Stimulated activated CD4-positive, alpha-beta T cell treated with anti-CD3 and anti-CD28 coated beads, Interleukin-4, amount 100 ng/mL, for 1 hour (primary cell): ENCODE measurements around the gene GABARAPL2.
"Not testable (repeated sequence)": the region's sequence is repeated elsewhere in the genome, so short reads cannot be mapped to it uniquely, and the experiment has no call there.

Experiments used
- DNase-seq: peaks from one replicate; pipeline ENCODE4 v3.0.0-alpha.2; 2020

The GABARAPL2 gene

DNA sequence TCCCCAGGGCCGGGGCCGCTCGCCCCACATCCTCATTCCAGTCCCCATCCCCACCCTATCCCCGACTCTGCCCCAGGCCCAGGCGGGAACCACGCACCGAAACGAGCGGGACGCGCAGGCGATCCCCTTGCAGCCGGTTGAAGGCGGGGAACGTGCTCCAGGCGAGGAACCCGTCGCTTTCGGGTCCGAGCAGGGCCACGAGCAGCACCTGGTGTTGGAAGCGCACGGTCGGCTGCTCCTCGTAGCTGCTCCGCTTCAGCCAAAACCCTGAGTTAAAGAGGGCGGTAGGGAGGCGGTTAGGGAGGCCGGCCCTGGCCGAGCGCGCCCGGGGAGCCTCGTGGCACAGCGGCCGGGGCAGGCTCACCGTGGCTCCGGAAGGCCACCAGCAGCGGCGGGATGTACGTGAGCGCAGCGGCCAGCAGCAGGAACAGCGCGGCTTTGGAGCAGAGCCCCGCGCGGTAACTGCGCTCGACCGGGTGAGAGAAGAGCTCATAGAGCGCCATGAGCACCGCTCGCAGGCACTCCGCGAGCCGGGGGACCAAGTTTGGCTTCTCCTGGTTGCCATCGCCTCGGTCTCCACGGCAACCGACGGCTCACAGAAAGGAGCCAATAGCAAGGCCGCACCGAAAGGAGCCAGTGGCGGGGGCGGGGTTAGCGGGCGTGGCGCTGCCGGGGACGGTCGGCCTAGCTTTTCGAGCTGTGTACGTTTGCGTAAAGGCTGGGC is 10.3 kb upstream of the GABARAPL2 start, which contains the start of gene TMEM231:
Gene TMEM231 (minus strand): TSS at position 546 of the 724 bp plus-strand sequence. CDS start 43 bp downstream, at position 503.
- DNase-seq, result peak; percentile 98

DNA sequence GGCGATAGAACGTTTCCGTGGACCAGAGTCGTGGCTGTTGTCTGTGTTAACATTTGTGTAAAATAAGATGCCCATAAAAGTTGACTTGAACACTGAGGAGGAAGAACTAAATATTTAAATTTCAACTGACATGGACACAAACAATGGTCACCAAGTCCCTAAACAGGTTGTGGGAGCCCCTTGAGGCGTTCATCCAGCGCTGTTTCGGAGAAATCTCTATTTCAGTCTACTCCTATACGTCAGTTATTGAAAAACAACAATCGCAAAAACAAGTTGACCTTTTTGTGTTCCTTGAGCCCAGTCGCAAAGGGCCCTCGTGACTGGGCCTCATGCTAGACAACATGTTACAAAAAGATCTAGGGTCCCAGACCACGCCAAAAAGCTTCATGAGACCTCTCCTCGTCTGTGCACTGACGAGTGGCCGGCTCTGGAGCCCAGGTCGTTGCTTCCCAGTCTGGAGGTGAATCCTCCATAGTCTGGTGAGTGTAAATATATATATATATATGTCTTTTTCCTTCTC is 9.7 kb upstream of the GABARAPL2 start:
- no peak for DNase-seq

DNA sequence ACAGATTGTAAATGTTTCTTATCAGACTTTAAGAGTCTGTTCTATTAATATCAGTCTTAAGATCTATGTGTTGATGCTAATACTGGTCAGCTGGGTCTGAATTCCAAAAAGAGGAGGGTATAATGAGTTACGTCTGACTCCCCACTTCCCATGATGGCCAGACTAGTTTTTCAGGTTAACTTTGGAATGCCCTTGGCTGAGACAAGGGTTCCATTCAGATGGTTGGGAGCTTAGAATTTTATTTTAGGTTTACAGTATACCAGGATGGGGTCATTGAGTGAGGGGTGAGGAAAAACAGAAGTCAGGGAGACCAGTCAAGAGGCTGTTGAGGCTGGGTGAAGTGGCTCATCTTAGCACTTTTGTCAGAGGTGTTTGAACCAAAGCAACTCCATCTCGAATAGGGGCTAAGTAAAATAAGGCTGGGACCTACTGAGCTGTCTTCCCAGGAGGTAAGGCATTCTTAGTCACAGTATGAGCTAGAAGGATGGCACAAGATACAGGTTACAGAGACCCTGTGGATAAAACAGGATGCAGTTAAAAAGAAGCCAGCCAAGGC is 7.3 kb upstream of the GABARAPL2 start:
- DNase-seq, result no peak

DNA sequence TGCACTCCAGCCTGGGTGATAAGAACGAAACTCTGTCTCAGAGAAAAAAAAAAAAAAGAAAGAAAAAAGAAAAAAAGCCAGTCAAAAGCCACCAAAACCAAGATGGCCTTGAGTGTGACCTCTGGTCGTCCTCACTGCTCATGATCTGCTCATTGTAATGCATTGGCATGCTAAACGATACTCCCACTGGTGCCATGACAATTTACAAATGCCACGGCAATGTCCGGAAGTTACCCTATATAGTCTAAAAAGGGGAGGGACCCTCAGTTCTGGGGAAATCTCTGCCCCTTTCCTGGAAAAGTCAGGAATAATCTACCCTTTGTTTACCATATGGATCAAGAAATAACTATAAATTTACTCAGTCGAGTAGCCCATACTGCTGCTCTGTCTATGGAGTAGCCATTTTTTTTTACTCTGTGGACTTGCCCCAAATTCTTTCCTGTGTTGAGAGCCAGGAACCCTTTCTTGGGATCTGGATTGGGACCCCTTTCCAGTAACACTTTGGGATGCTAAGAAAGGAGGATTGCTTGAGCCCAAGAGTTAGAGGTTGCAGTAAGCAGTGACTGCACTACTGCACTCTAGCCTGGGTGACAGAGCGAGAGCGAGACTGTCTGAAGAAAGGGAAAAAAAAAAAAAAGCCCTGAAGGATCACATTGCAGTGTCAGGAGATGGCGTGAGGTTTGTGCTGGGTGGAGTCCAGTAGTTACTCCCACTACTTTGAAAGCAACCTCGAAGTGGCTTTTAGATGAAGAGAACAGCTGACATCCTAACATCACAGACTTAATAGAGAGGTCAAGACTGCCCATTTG is 6.4 kb upstream of the GABARAPL2 start:
- no peak for DNase-seq

DNA sequence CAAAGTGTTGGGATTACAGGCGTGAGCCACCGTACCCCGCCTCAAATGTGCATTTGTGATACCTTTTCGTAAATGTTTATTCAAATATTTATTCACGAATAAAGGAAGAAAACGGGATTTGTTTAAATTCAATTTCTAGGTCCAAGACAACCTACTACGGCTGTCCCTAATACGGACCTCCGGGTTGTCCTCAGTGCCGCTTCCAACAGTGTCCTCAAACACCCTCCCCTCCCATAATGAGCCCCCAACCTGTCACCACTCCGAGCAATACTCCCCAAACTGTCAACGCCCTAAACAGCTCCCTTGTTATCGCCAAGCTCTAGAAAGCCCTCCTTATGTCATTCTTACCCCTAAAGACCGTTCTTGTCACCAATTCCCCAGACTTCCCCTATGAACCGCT is 539 bp upstream of the GABARAPL2 start:
- no peak for DNase-seq

DNA sequence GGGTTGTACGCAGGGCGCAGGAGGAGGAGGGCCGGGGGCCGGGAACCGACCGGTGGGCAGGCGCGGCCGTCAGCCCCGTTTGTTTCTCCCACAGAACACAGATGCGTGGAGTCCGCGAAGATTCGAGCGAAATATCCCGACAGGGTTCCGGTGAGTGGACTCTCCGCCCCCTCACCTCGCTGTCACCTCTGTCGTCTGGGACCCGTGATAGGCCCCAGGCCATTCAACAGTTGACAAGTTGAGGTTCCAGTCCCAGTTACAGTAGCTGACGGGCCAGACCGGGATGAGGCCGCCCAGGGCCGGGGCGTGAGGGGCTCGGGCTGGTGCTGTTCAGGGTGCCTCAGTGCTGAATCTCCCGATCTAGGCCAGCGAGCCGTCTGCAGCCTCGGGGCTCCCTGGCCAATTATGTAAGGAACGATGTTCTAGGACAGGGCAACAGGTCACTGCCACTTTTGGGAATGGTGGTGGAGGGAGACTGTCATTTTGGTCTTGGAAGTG is 628 bp downstream of the GABARAPL2 start:
- DNase-seq, result peak; percentile 14

DNA sequence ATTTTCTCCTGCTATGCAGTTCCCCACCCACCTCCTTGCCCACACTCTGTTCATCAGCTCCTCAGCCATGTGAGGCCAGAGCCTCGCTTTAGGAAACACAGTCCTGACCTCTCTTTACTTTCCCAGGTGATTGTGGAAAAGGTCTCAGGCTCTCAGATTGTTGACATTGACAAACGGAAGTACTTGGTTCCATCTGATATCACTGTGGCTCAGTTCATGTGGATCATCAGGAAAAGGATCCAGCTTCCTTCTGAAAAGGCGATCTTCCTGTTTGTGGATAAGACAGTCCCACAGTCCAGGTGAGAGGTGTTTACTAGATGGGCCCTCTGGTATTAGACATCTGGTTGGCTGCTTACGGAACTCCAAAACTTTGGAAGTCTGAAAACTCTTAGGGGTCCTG is 1.7 kb downstream of the GABARAPL2 start:
- no peak for DNase-seq

DNA sequence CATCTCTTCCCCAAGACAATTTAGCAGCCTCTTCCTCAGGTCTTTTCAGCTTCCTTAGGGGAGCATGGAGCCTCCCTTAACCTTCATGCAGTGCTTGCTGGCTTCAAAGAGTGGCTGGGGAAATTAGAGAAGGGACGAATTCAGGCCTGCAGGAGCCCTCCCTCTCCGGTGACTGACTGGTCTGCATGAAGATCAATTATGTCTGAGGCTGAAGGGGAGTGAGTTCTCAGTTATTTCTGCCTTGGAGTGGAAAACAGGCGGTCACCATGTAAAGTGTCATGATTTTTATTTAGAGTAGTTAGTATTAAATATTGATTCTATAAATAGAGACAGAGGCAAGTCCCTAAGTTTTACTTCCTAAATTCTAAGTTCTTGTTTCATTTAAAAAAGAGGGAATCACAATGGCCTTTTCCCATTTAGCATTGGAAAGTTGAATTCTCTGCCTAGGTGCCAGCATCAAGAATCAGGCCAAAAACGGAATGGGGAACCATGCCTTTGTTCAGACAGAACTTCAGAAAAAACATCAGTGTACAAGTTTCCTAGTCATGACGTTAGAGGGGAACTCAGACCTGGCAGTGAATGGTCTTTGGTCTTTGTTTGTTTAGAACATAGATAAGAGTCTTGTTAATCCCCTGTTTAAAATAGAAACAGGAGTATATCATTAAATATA is 4.4 kb downstream of the GABARAPL2 start:
- no peak for DNase-seq

DNA sequence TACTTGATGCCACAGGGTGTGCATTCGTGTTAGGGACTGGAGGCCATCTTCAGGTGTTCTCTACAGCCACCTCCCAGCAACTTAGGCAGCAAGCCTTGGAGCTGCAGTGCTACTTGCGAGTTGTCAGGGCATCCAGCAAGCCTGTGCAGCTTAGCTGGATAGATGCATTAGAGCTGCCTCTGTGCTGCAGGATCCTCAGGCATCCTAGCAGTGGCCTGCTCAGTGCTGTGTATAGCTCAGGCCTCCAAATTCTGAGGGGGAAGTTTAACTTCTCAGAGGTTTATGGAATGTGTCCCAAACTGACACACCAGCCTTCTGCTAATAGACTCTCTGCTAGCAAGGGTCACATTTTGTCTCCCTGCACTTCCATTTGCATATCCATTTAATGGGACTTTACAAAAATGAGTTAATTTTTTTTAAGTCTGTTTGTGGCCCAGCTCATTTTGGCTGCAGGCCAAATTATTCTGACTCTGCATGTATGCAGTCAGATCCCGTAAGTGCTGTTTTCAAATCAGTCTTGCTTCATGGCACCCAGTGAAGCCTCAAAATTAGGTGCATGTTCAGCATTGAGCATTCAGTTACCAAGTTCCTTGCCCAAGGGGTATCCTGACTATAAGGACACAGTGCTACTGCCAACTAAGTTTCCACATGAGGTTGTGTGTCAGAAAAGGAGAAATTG is 6.8 kb downstream of the GABARAPL2 start:
- no peak for DNase-seq

DNA sequence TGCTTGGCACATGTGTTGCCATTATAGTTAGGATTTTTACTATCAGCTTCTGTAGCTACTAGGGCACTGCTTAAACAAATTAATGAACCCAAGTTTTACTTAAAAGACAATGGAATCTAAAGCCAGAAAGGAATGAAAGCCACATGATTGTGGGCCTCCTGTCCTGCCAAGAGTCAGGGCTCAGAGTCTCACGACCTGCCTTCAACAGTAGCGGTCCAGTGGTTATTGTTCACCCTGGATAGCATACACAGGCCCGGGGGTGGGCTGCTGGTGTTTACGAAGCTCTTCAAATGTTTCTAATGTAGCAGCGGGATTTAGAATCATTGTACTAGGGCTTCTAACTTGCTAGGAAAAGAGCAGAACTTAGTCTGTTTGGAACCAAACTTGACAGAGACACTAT is 7.8 kb downstream of the GABARAPL2 start:
- DNase-seq, result no peak

DNA sequence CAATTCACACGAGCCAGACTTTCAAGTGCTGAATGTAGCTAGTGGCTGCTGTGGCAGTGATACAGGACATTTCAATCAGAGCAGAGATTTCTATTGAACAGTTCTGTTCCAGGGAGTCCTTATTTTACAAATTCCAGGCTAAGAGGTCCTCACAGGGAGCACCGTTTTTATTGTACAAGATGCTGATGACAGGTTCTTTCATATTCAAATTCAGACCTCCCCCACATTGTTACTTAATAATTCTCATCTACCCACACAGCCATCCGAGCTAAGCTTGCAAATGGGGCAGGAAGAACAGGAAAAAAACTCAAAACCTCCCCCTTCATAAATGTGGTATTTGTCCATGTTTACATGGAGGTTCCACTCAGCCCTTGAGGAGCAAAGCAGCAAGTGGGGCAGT is 9.8 kb downstream of the GABARAPL2 start:
- no peak for DNase-seq

DNA sequence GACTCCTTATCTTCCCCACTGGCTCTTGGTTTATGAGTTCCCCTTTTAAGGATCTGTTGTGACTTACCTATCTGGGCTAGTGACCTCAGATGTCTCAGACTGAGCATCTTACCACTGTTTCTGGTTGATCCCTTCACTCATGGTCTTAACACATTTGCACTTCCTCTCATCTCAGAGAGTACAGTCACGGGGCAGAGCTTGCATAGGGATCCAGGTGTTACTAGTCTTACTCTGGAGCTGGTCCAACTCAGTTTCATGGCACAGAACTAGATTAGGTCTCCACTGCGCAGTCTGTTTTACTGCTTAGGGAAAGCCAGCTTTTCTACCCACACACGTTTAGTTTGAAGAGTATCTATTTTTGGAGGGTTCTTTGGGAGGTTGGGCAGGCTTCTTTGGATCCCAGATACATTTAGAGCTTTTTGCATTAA is 10.2 kb downstream of the GABARAPL2 start:
- DNase-seq, result no peak

DNA sequence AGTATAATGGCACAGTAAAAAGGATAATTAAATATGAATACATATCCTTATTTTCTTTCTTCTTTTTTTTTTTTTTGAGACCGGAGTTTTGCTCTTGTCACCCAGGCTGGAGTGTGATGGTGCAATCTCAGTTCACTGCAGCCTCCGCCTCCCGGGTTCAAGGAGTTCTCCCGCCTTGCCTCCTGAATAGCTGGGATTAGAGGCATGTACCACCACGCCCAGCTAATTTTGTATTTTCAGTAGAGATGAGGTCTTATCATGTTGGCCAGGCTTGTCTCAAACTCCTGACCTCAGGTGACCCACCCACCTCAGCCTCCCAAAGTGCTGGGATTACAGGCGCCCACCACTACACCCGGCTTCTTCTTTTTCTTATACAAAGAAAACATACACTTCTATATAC is 12.0 kb downstream of the GABARAPL2 start:
- DNase-seq, result no peak

DNA sequence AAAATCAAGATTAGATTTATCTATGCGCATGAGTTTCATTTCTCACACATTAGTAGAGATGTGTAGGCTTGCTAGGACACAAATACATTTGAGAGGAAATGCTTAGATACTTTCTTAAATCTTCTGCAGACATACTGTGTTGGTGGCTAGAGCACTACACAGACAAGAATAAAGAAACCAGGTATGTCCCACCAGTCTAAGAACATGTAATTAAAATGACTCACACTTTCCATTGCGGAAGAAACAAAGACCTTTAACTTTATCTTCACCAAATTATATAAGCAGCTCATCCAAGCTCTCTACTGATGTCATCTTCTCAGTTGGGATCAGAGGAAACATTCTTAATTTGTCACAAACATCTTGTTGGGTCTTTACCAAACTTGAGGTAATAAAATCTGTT is 12.5 kb downstream of the GABARAPL2 start:
- no peak for DNase-seq

DNA sequence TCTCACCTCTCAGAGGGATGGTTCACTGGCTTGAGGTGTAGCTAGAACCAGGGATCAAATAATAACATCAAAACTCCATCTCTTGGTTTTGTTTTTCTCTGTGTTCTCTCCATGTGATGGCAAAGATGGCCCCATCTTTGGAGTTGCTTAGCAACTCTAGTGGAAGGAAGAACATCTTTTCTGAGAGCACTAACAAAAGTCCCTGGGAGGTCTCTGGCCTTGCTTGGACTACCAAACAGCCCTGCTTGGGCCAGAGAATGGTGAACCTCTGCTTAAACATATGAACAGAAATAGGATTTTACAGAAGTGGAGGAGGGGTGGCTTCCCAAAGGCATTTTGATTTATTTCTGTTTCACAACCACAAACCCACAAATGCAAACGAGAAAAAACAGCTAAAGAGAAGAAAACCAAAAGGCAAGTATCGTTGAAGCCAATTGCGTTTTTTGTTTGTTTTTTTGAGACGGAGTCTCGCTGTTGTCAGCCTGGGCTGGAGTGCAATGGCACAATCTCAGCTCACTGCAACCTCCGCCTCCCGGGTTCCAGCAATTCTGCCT is 13.2 kb downstream of the GABARAPL2 start:
- no peak for DNase-seq

DNA sequence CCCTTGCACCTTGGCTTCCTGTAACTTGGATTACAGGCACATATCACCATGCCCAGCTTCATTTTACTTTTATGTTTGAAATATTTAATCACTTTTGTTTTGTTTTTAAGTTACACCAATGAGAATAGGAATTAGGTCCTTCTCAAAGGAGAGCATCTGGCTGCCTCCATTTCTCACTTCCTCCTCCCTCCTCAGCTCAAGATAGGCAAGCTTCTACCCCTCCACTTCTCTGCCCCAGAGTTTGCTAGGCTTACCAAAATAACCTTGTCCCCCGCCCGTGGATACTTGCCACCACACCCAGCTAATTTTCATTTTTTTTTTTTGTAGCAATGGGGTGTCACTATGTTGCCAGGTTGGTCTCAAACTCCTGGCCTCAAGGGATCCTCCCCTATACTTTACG is 17.9 kb downstream of the GABARAPL2 start:
- no peak for DNase-seq

DNA sequence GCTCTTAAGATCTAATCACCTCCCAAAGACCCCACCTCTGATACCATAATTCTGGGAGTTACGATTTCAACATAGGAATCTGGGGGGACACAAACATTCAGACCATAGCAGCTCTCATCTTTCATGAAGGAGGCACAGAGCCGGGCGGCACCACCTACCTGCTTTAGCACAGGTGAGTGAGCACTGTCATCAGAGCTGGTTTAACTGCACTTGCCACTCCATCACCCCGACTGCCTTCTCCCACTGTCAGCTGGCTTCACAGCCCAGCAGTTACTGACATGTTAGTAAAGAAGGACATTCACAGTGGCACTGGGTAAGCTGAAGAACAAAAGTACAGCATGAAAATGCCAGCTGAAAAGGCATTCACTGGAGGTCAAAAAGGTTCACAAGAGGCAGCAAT is 22.5 kb downstream of the GABARAPL2 start:
- no peak for DNase-seq

DNA sequence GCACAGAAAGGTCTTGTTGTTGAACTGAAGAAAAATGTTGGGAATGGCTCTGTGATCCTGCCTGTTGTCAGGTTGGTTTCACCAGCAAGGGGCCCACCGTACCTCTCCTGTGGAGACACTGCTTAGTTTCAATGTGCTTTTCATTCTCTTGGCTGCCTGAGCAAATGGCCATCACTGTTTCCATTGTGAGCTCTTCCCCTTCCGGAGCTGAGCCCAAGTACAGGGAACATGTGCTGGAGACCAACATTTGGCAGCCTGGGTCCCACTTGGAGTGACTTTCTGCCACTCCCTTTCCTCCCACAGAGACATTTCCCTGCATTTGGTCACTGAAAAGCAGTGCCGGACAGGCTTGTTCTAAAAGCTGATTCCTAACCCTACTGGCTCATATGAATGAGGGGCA is 23.1 kb downstream of the GABARAPL2 start:
- DNase-seq, result no peak

DNA sequence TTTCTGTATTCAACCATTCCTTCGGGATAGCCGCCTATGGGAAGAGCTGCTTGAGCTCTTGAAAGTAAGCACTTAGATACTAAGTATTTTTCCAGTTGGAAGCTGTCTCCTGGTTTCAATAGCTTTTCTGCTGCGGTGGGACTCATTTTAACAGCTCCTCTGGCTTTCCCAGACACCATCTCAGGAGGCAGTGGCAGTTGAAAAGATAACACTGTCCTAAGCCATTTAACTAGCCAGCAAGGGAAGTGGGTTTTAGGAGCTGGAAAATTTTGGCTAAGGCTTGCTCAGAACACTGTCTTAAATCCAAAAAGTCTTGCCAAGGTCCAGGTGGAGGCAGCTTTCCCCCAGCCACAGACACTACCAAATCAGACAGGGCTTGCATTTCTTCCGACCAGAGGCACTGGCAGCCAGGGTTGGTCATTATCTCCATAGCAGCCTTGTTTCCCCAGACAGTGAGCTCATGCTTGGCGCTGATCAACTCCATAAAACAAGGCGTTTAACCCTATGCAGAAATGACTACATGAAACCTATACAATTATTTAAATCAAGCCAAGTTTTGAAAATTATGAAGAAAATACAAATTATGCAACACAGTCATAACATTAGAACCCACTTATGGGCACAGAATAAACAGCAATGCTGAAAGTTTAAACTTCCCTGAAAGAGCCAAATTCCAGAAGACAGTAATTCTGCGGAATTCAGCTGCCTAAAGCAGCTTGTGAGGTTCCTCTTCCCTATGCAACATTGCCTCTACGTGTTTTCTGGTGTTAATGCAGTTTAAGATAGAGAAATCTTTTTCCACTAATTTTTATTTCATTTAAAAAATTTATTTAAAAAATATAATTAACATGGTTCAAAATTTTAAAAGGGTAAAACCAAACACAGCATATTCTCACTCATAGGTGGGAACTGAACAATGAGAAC is 25.0 kb downstream of the GABARAPL2 start:
- DNase-seq, result no peak

DNA sequence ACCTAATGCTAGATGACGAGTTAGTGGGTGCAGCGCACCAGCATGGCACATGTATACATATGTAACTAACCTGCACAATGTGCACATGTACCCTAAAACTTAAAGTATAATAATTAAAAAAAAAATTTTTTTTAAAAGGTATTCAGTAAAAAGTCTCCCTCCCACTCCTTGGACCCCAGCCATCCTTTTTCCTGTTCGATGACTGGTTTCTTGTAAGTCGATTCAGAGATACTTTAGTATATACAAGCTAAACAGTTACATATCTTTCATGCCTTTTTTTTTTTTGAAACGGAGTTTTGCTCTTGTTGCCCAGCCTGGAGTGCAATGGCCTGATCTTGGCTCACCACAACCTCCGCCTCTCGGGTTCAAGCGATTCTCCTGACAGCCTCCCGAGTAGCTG is 25.7 kb downstream of the GABARAPL2 start:
- not testable (repeated sequence) for DNase-seq

DNA sequence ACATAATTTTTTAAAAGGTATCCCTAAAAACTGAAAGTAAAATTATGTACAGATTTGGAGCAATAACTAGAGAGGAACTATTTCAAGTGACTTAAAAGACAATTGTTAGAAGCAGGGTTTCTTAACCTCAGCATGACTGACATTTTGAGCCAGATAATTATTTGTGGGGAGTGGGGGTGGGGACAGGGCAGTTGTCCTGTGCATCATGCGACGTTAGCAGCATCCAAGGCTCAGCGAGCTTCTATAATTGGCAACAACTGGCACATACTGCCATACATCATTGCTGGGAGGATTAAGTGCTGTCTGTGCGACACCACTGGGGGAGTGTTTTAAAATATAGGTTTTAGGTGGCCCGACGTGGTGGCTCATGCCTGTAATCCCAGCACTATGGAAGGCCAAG is 27.1 kb downstream of the GABARAPL2 start:
- no peak for DNase-seq
